Right ventricle myocardium inferior (tissue), 1 donor: ENCODE measurements around the gene C1orf198. TPM values are rescaled to one million over a fixed set of nuclear protein-coding genes. Genes with fewer than 3 reads are reported as not detected.
"Not testable (repeated sequence)": the region's sequence is repeated elsewhere in the genome, so short reads cannot be mapped to it uniquely, and the experiment has no call there.

ENCODE experiments used
- ATAC-seq: fragments of 200-7000 bp; cut with Tn5 transposase; one replicate; pipeline ENCODE4 v1.9.1; 2020; ENCODE audit warnings: mild to moderate bottlenecking, moderate library complexity
- DNase-seq: peaks from one replicate; pipeline ENCODE4 v3.0.0; 2021; ENCODE audit errors: missing footprints
- intact Hi-C: fragments of 100-400 bp; cut with DNase I; formaldehyde crosslinking; loops from one replicate; pipeline ENCODE4 v1.11.0; 2022
- total RNA-seq: library from RNA; stranded (reverse); fragmentation: NEBNext Ultra II Directional; extraction: Animal tissue kit (Norgen Biotek cat#: 25700); gene quantifications from one replicate; pipeline ENCODE4 v1.2.1, GENCODE V29; 2021
- donor health status: DM: no; HTN: yes; CAD: no; lungs with severe emphysema.

The C1orf198 gene
- total RNA-seq, 1 donor from 2014 or later, result 46.0 TPM

GRCh38 chr1:230849451-230850224 lies 18.7 kb downstream of the C1orf198 start:
- DNase-seq, result no peak
- intact Hi-C loops, result loop anchor here (1.0 kb wide), 1 partner anchor 20 kb away; no protein-coding TSS in a partner anchor
- ATAC-seq, result peak; percentile 91

- DNase-seq (no peak), ATAC-seq (no peak)
- intact Hi-C loops, result no loop called here
These were observed 20.1 kb downstream of the C1orf198 start for GRCh38 chr1:230848235-230848634.

- intact Hi-C loops, result not testable (repeated sequence)
These were observed 23.1 kb downstream of the C1orf198 start for GRCh38 chr1:230845184-230845583.

GRCh38 chr1:230844561-230844960 lies 23.8 kb downstream of the C1orf198 start:
- ATAC-seq (no peak), DNase-seq (no peak)
- intact Hi-C loops, result loop anchor here (5.0 kb wide), 1 partner anchor 33 kb away; no protein-coding TSS in a partner anchor

More at GRCh38 chr1:230845184-230845583, 23.1 kb downstream of the C1orf198 start:
- DNase-seq, ATAC-seq: not testable (repeated sequence)

- DNase-seq (no peak), ATAC-seq (no peak)
- intact Hi-C loops, result loop anchor here (5.0 kb wide), 1 partner anchor 34 kb away; no protein-coding TSS in a partner anchor
These were observed 24.6 kb downstream of the C1orf198 start for GRCh38 chr1:230843503-230844309.

- ATAC-seq (peak; percentile 88), DNase-seq (peak; percentile 79)
- intact Hi-C loops, result loop anchor here (5.0 kb wide), 1 partner anchor 34 kb away; no protein-coding TSS in a partner anchor
These were observed 25.5 kb downstream of the C1orf198 start for GRCh38 chr1:230842801-230843200.

GRCh38 chr1:230839173-230839572 lies 29.1 kb downstream of the C1orf198 start:
- intact Hi-C loops, result loop anchor here (1.0 kb wide), 1 partner anchor 12 kb away; no protein-coding TSS in a partner anchor
- DNase-seq (no peak), ATAC-seq (no peak)

GRCh38 chr1:230836793-230837192 lies 31.5 kb downstream of the C1orf198 start:
- ATAC-seq, result no peak
- intact Hi-C loops, result no loop called here
- no peak for DNase-seq

GRCh38 chr1:230836347-230836746 lies 32.0 kb downstream of the C1orf198 start:
- intact Hi-C loops, result no loop called here
- no peak for DNase-seq
- no peak for ATAC-seq

- DNase-seq (no peak), ATAC-seq (peak; percentile 24)
- intact Hi-C loops, result no loop called here
These were observed 34.0 kb downstream of the C1orf198 start for GRCh38 chr1:230834292-230834691.

GRCh38 chr1:230833511-230833910 lies 34.8 kb downstream of the C1orf198 start:
- DNase-seq (no peak), ATAC-seq (no peak)
- intact Hi-C loops, result no loop called here

- DNase-seq, result no peak
- no peak for ATAC-seq
- intact Hi-C loops, result no loop called here
These were observed 35.8 kb downstream of the C1orf198 start for GRCh38 chr1:230832476-230832875.

GRCh38 chr1:230831771-230832170 lies 36.5 kb downstream of the C1orf198 start:
- DNase-seq (no peak), ATAC-seq (no peak)
- intact Hi-C loops, result no loop called here

GRCh38 chr1:230828421-230828820 lies 39.9 kb downstream of the C1orf198 start:
- ATAC-seq, result no peak
- DNase-seq, result no peak
- intact Hi-C loops, result loop anchor here (5.0 kb wide), 1 partner anchor 39 kb away; the partner anchor contains the start of gene C1orf198

- no peak for DNase-seq
- ATAC-seq, result no peak
- intact Hi-C loops, result loop anchor here (1.0 to 5.0 kb wide), 2 partner anchors 12 to 40 kb away; partner anchors contain the start of gene C1orf198
These were observed 40.5 kb downstream of the C1orf198 start for GRCh38 chr1:230827801-230828200.

- DNase-seq (peak; percentile 76), ATAC-seq (peak; percentile 53)
- intact Hi-C loops, result loop anchor here (1.0 to 5.0 kb wide), 2 partner anchors 12 to 40 kb away; partner anchors contain the start of gene C1orf198
These were observed 41.1 kb downstream of the C1orf198 start for GRCh38 chr1:230827081-230827681.

GRCh38 chr1:230826166-230826875 lies 42.0 kb downstream of the C1orf198 start:
- ATAC-seq (no peak), DNase-seq (no peak)
- intact Hi-C loops, result loop anchor here (5.0 kb wide), 1 partner anchor 41 kb away; the partner anchor contains the start of gene C1orf198

GRCh38 chr1:230825761-230826160 lies 42.6 kb downstream of the C1orf198 start:
- DNase-seq (no peak), ATAC-seq (peak; percentile 4)
- intact Hi-C loops, result loop anchor here (5.0 kb wide), 1 partner anchor 42 kb away; the partner anchor contains the start of gene C1orf198
